DOHH2 (cell line): ENCODE results near the gene CDH4.

ENCODE experiments used
- CTCF ChIP-seq: fragments of 200-600 bp; sonication (generic); IDR thresholded peaks from one replicate; pipeline ENCODE4 v1.5.1; 2014; ENCODE audit warnings: antibody characterized with exemption, mild to moderate bottlenecking, low read depth, low read length; ENCODE audit not compliant: poor library complexity, severe bottlenecking
- EZH2phosphoT487 ChIP-seq: fragments of 200-600 bp; sonication (generic); IDR thresholded peaks from 2 replicates; pipeline ENCODE4 v1.6.1; 2017; ENCODE audit warnings: borderline replicate concordance, mild to moderate bottlenecking, antibody characterized with exemption, low read length, moderate library complexity, mixed read lengths

GRCh38 chr20:61449057-61449609 lies 197.1 kb downstream of the CDH4 start:
- no peak for TF ChIP-seq EZH2phosphoT487
- no peak for TF ChIP-seq CTCF
